D721Med (cell line): Measurements from ENCODE around the gene TMEM255B.

Experiments
- DNase-seq: peaks from one replicate; pipeline ENCODE4 v3.0.0; 2011; ENCODE audit warnings: low spot score; ENCODE audit not compliant: insufficient read length
- FAIRE-seq: peaks from 2 replicates; lab custom pipeline; 2011; peaks lifted over from hg19 to GRCh38; lab: Jason Lieb, UNC
- TF ChIP-seq, protein P1 (sequence below): IDR thresholded peaks from 2 replicates; pipeline ENCODE4 v1.5.1; 2012; ENCODE audit warnings: mild to moderate bottlenecking, control low read depth; ENCODE audit not compliant: insufficient read depth; ENCODE audit errors: missing control alignments

The TMEM255B gene

DNA sequence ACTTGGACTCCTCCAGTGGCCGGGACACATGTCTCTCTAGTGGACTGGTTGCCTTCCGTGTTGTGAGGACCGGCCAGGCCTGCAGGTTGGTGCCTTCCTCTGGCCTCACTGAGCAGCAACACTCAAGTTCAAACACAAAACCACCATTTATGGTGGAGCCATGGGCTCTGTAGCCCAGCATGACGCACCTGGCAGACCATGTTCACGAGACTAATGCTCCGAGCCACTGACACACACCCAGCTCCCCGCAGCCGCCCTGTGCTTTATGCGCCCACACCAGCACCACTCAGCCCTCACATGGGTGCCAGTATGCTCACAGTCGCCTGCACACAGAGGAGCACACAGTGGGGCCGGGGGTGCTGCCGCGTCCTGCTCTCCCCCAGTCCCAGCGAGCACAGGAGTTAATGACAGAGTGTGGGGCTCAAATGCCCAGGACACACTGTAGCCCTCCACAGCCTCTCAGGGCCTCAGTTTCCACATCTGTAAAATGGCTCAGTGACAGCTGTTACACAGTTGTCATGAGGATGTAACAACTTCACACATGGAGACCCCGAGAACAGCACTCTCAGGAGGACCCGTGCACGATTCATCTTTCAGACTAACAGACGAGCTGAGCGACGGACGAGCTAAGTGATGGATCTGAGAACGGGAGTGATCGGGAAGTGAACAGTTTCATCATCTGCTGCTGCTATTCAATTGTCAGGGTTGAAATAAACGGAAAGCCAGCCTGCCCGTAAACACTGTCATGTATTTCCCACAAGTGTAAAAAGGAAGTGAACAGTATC is 97.1 kb downstream of the TMEM255B start:
- DNase-seq (no peak), FAIRE-seq (no peak)
- TF ChIP-seq, protein P1, sequence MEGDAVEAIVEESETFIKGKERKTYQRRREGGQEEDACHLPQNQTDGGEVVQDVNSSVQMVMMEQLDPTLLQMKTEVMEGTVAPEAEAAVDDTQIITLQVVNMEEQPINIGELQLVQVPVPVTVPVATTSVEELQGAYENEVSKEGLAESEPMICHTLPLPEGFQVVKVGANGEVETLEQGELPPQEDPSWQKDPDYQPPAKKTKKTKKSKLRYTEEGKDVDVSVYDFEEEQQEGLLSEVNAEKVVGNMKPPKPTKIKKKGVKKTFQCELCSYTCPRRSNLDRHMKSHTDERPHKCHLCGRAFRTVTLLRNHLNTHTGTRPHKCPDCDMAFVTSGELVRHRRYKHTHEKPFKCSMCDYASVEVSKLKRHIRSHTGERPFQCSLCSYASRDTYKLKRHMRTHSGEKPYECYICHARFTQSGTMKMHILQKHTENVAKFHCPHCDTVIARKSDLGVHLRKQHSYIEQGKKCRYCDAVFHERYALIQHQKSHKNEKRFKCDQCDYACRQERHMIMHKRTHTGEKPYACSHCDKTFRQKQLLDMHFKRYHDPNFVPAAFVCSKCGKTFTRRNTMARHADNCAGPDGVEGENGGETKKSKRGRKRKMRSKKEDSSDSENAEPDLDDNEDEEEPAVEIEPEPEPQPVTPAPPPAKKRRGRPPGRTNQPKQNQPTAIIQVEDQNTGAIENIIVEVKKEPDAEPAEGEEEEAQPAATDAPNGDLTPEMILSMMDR = no peak

DNA sequence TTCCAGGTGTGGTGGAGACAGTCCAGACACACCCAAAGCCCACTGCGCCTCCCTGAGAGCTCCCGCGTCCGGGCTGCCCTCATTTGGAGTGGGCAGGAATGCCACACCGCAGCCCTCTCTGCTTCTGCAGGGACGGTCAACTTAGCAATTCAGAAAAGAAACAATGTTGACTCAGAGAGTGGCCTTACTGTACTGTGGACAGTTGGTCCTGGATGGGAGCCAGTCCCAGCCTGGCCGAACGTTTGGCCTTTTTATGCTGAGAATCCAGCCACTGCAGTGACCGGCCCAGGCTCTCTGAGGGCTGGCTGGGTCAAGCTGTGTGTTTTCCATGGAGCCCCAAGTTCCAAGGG is 97.7 kb downstream of the TMEM255B start:
- TF ChIP-seq, protein P1 = no peak
- DNase-seq (no peak), FAIRE-seq (no peak)

GRCh38 chr13:113857531-113858195 is 98.6 kb downstream of the TMEM255B start:
- TF ChIP-seq, protein P1 = no peak
- DNase-seq (no peak), FAIRE-seq (no peak)

DNA sequence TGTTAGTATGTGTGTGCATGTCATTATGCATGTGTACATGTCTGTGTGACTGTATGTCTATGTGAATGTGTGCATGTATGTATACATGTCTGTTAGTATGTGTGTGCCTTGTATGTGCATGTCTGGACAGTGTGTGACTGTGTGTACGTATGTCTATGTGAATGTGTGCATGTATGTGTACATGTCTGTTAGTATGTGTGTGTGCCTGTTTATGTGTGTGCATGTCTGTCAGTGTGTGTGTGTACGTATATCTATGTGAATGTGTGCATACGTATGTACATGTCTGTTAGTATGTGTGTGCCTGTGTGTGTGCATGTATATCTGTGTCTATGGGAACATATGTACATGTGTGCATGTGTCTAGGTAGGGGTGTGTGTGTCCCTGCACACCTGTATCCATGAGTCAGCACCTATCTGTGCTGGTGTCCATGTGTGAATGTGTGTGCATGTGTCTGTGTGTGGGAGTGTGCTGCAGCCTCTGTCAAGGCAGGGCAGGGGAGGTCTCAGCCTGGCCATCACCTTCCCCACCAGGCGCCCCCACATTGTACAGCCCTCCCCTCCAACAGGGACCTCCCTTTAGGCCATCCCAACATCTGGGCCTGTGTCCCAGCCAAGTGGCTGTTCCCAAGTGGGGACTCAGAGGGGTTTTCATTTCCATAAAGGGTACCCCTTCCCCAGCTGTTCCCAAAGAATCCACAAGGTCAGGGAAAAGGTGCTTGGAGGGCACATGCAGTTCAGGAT is 100.5 kb downstream of the TMEM255B start:
- TF ChIP-seq, protein P1 = no peak
- no peak for DNase-seq
- peak; percentile 92 for FAIRE-seq

GRCh38 chr13:113860051-113860664 is 101.1 kb downstream of the TMEM255B start:
- FAIRE-seq (no peak), DNase-seq (no peak)
- TF ChIP-seq, protein P1 = no peak

DNA sequence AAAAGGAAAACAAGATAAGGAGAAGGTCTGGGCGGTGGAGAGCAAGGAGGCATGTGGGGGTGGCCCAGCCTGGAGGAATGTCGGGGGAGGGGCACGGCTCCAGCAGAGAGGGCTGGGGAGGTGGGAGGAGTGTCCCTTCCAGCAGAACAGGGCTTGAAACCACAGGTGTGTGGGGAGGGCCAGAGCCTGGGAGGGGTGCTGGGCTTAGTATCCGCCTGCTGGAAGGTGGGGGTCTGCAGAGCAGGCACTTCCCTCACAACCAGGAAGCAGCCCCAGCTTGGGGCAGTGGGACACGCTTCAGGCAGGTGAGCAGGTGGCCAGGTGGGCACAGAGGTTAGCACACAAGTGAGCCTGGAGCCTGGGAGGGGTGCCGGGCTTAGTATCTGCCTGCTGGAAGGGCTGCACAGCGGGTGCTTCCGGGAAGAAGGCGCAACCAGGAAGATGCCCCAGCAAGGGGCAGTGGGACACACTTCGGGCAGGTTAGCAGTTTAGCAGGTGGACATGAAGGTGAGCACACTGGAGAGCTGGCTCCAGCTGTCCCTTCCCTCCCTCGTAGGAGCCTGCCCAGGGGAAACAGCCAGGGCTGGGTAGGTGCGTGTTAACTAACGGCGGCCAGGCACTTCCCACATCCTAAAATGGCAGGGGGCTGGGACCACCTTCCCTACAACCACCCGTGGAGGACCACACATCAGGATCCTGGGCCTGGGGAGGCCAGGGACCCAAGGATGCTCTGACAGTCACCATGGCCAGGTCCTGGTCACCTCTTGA is 101.8 kb downstream of the TMEM255B start:
- FAIRE-seq (no peak), DNase-seq (no peak)
- TF ChIP-seq, protein P1 = no peak
